HCT116 (cell line): Measurements from ENCODE around the gene FAM185A. TPM values are rescaled to one million over a fixed set of nuclear protein-coding genes. Genes with fewer than 3 reads are reported as not detected.

Experiments used
- ATAC-seq: fragments of 200-7000 bp; cut with Tn5 transposase; 2 replicates; pipeline ENCODE4 v1.9.1; 2020; ENCODE audit warnings: mild to moderate bottlenecking, moderate library complexity
- BruUV-seq: library from RNA; stranded (reverse); fragments of 400-500 nt; replicated peaks from 2 replicates; lab custom pipeline; 2021; lab: Mats Ljungman, UMichigan
- CTCF ChIA-PET: fragments of 300-600 bp; sonication (Branson Sonifier 250); formaldehyde crosslinking; loops from one replicate; lab custom pipeline; 2021; ENCODE audit warnings: antibody characterized with exemption; lab: Charles Lee
- POLR2A ChIA-PET: fragments of 300-600, 350-600 bp; sonication (Branson Sonifier 250); formaldehyde crosslinking; loops from one replicate; lab custom pipeline; 2021; ENCODE audit warnings: antibody characterized with exemption; lab: Charles Lee
- RAD21 ChIA-PET, 2 experiments: fragments of 300-600 bp; sonication (Branson Sonifier 250); formaldehyde crosslinking; loops; one replicate each; lab custom pipeline; 2023; ENCODE audit warnings: low total read pairs in 2 of 2; ENCODE audit not compliant: uncharacterized antibody in 2 of 2, unreplicated experiment in 2 of 2, low non-redundant PET in 1 of 2; lab: Charles Lee
- DNase-seq: peaks from one replicate; pipeline ENCODE4 v3.0.0-alpha.2; 2010; ENCODE audit warnings: low read depth, low spot score
- H2AFZ ChIP-seq: fragments of 200-600 bp; shearing (Covaris generic), sonication (generic); 2 replicates; pipeline ENCODE4 v1.6.1; 2017; ENCODE audit warnings: low read depth, mixed run types, mixed read lengths, antibody characterized with exemption, low read length; ENCODE audit not compliant: poor library complexity, severe bottlenecking
- H3K27ac ChIP-seq: 2 replicates; pipeline ENCODE4 v1.5.1; 2012; ENCODE audit warnings: low read depth, low read length
- H3K27me3 ChIP-seq: fragments of 200-600 bp; sonication (generic); 2 replicates; pipeline ENCODE4 v1.6.1; 2016; ENCODE audit warnings: mixed run types, low read length, mixed read lengths; ENCODE audit not compliant: insufficient read depth
- H3K36me3 ChIP-seq, 2 experiments: fragments of 200-500 bp in 1 of 2; fragments of 200-600 bp in 1 of 2; sonication (Bioruptor generic) in 1 of 2; sonication (generic) in 1 of 2; 2 replicates each; pipeline versions ENCODE4 v1.5.1 to v1.6.1; 2014 to 2016; ENCODE audit warnings: low read length in 2 of 2, inconsistent platforms in 1 of 2, mixed read lengths in 1 of 2, mixed run types in 1 of 2; ENCODE audit not compliant: insufficient read depth in 2 of 2, control insufficient read depth in 1 of 2
- H3K4me1 ChIP-seq, 2 experiments: fragments of 200-600 bp in 1 of 2; sonication (generic) in 1 of 2; 2 replicates each; pipeline versions ENCODE4 v1.5.1 to v1.6.1; 2012 to 2017; ENCODE audit warnings: low read length in 2 of 2, inconsistent platforms in 1 of 2, mild to moderate bottlenecking in 1 of 2, mixed read lengths in 1 of 2, mixed run types in 1 of 2, moderate library complexity in 1 of 2; ENCODE audit not compliant: insufficient read depth in 2 of 2, control insufficient read depth in 1 of 2
- H3K4me2 ChIP-seq: fragments of 200-600 bp; sonication (generic); 2 replicates; pipeline ENCODE4 v1.6.1; 2017; ENCODE audit warnings: mixed run types, low read length, mixed read lengths
- H3K4me3 ChIP-seq, 2 experiments: fragments of 200-600 bp in 1 of 2; sonication (generic) in 1 of 2; replicated peaks in 1 of 2; 2 replicates each; pipeline ENCODE4 v1.5.1; 2011 to 2016; ENCODE audit warnings: low read length in 2 of 2, control low read depth in 1 of 2, low read depth in 1 of 2, mild to moderate bottlenecking in 1 of 2, mixed read lengths in 1 of 2, mixed run types in 1 of 2
- H3K79me2 ChIP-seq: fragments of 200-600 bp; sonication (generic); 2 replicates; pipeline ENCODE4 v1.6.1; 2017; ENCODE audit warnings: mild to moderate bottlenecking, mixed run types, low read length, moderate library complexity, mixed read lengths; ENCODE audit not compliant: insufficient read depth
- H3K9ac ChIP-seq: fragments of 200-600 bp; sonication (generic); 2 replicates; pipeline ENCODE4 v1.6.1; 2016; ENCODE audit warnings: low read length, mixed read lengths
- H3K9me2 ChIP-seq: fragments of 200-600 bp; sonication (generic), shearing (Covaris generic); 2 replicates; pipeline ENCODE4 v1.6.1; 2017; ENCODE audit warnings: mixed run types, mild to moderate bottlenecking, moderate library complexity; ENCODE audit not compliant: insufficient read depth
- H3K9me3 ChIP-seq, 2 experiments: fragments of 200-500 bp in 1 of 2; fragments of 200-600 bp in 1 of 2; sonication (Bioruptor generic) in 1 of 2; sonication (generic) in 1 of 2; 2 replicates each; pipeline ENCODE4 v1.6.1; 2014 to 2017; ENCODE audit warnings: low read length in 2 of 2, mixed read lengths in 2 of 2, inconsistent platforms in 1 of 2, low read depth in 1 of 2, mild to moderate bottlenecking in 1 of 2, mixed run types in 1 of 2, moderate library complexity in 1 of 2; ENCODE audit not compliant: control insufficient read depth in 1 of 2, insufficient read depth in 1 of 2
- H4K20me1 ChIP-seq: fragments of 200-600 bp; sonication (generic), shearing (Covaris generic); 2 replicates; pipeline ENCODE4 v1.6.1; 2017; ENCODE audit warnings: mixed run types, mild to moderate bottlenecking, moderate library complexity; ENCODE audit not compliant: insufficient read depth
- CBX3 ChIP-seq: IDR thresholded peaks from 2 replicates; pipeline ENCODE4 v1.6.1; 2012; ENCODE audit warnings: low read depth
- CEBPB ChIP-seq: IDR thresholded peaks from 2 replicates; pipeline ENCODE4 v1.6.1; 2012; ENCODE audit warnings: low read depth
- EZH2 ChIP-seq: fragments of 200-600 bp; sonication (generic); IDR thresholded peaks from 2 replicates; pipeline ENCODE4 v1.6.1; 2017; ENCODE audit warnings: antibody characterized with exemption, mixed run types
- EZH2phosphoT487 ChIP-seq: fragments of 200-600 bp; IDR thresholded peaks from 2 replicates; pipeline ENCODE4 v1.6.1; 2018; ENCODE audit warnings: antibody characterized with exemption, borderline replicate concordance
- FOSL1 ChIP-seq: IDR thresholded peaks from 2 replicates; pipeline ENCODE4 v1.6.1; 2012; ENCODE audit warnings: low read depth
- JUND ChIP-seq: IDR thresholded peaks from 2 replicates; pipeline ENCODE4 v1.6.1; 2012
- POLR2A ChIP-seq: IDR thresholded peaks from 2 replicates; pipeline ENCODE4 v1.7.0; 2011; ENCODE audit warnings: borderline replicate concordance; ENCODE audit not compliant: insufficient read depth, insufficient read length; ENCODE audit errors: extremely low read depth
- POLR2AphosphoS5 ChIP-seq: IDR thresholded peaks from 2 replicates; pipeline ENCODE4 v1.6.1; 2011; ENCODE audit warnings: mild to moderate bottlenecking, low read depth, low read length, moderate library complexity
- SP1 ChIP-seq: IDR thresholded peaks from 2 replicates; pipeline ENCODE4 v1.6.1; 2012; ENCODE audit warnings: low read depth
- ZFX ChIP-seq: fragments of 450-650 bp; IDR thresholded peaks from 2 replicates; pipeline ENCODE4 v1.6.1; 2017
- ZNF274 ChIP-seq: fragments of 200-500 bp; sonication (Bioruptor generic); IDR thresholded peaks from 2 replicates; pipeline ENCODE4 v1.6.1; 2014; ENCODE audit warnings: mild to moderate bottlenecking, low read depth, low read length, inconsistent platforms
- intact Hi-C: fragments of 100-400 bp; cut with micrococcal nuclease; formaldehyde crosslinking; loops from 2 replicates; pipeline ENCODE4 v1.10.0; 2022
- total RNA-seq: library from RNA; stranded (reverse); gene quantifications from one replicate; pipeline ENCODE4 v1.2.1, GENCODE V29; 2021; ENCODE audit not compliant: unreplicated experiment
- TF ChIP-seq, protein P1 (sequence below), 3 experiments: fragments of 200-600 bp in 1 of 3; sonication (generic) in 1 of 3; IDR thresholded peaks in 2 of 3; conservative IDR thresholded peaks in 1 of 3; 2 replicates each; pipeline ENCODE4 v1.5.1; 2012 to 2017; ENCODE audit warnings: low read depth in 2 of 3, low read length in 2 of 3, antibody characterized with exemption in 1 of 3, borderline replicate concordance in 1 of 3, control low read depth in 1 of 3, mild to moderate bottlenecking in 1 of 3, mixed read lengths in 1 of 3, mixed run types in 1 of 3, moderate library complexity in 1 of 3; ENCODE audit not compliant: insufficient read depth in 1 of 3
- TF ChIP-seq, protein P2 (sequence below): IDR thresholded peaks from 2 replicates; pipeline ENCODE4 v1.6.1; 2012
- TF ChIP-seq, protein P3 (sequence below): IDR thresholded peaks from 2 replicates; pipeline ENCODE4 v1.6.1; 2011; ENCODE audit warnings: mild to moderate bottlenecking, low read length, moderate library complexity; ENCODE audit not compliant: insufficient replicate concordance; ENCODE audit errors: extremely low read depth

Gene FAM185A
- total RNA-seq, 1 experiment from 2014 or later: 8.0 TPM

DNA sequence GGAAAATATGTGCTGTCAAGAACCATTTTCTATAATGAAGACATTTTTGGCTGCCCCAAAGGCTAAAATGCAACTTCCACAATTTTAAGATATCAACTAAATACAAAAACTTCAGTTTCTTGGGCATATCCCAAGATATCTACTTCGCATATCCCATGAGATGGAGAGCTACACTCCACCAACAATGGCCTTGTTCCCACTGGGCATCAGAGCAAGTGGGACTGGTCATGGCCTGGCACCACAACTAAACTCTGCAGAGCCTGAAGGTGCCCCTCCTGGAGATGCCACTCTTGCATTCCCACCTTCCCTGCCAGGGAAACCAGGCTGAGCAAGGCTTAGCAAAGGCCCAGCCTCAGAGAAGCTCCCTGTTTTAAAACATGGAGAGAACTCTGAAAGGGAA, 88.2 kb downstream of the FAM185A start:
- no peak overlapping the region for H2AFZ ChIP-seq
- H4K20me1 ChIP-seq: no peaks in the 10 kb centered on the region
- intact Hi-C loops: no loop called here
- no peak overlapping the region for H3K4me3 ChIP-seq
- no peaks in the 10 kb centered on the region for H3K36me3 ChIP-seq
- RAD21 ChIA-PET: no interaction called here
- ATAC-seq: no peak
- CTCF ChIA-PET: no interaction called here
- TF ChIP-seq, protein P1, sequence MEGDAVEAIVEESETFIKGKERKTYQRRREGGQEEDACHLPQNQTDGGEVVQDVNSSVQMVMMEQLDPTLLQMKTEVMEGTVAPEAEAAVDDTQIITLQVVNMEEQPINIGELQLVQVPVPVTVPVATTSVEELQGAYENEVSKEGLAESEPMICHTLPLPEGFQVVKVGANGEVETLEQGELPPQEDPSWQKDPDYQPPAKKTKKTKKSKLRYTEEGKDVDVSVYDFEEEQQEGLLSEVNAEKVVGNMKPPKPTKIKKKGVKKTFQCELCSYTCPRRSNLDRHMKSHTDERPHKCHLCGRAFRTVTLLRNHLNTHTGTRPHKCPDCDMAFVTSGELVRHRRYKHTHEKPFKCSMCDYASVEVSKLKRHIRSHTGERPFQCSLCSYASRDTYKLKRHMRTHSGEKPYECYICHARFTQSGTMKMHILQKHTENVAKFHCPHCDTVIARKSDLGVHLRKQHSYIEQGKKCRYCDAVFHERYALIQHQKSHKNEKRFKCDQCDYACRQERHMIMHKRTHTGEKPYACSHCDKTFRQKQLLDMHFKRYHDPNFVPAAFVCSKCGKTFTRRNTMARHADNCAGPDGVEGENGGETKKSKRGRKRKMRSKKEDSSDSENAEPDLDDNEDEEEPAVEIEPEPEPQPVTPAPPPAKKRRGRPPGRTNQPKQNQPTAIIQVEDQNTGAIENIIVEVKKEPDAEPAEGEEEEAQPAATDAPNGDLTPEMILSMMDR (IDR thresholded peaks at IDR 0.05 in 2 of 3, conservative IDR thresholded peaks at IDR 0.05 in 1 of 3; ENCODE audit: borderline replicate concordance in 1 of 3, insufficient read depth in 1 of 3, low read depth in 2 of 3, low read length in 2 of 3): no peak
- H3K4me1 ChIP-seq: peaks cover 9 to 28% of the 10 kb centered on the region in 2 experiments
- H3K9ac ChIP-seq: no peak overlapping the region
- peak overlapping the region; percentile 60 for H3K4me2 ChIP-seq
- no peak for DNase-seq
- POLR2A ChIA-PET: no interaction called here
- no TSS peak for BruUV-seq
- H3K27me3 ChIP-seq: no peaks in the 10 kb centered on the region
- H3K9me3 ChIP-seq: no peaks in the 10 kb centered on the region
- no peaks in the 10 kb centered on the region for H3K79me2 ChIP-seq
- H3K9me2 ChIP-seq: no peaks in the 10 kb centered on the region
- no peak overlapping the region for H3K27ac ChIP-seq

DNA sequence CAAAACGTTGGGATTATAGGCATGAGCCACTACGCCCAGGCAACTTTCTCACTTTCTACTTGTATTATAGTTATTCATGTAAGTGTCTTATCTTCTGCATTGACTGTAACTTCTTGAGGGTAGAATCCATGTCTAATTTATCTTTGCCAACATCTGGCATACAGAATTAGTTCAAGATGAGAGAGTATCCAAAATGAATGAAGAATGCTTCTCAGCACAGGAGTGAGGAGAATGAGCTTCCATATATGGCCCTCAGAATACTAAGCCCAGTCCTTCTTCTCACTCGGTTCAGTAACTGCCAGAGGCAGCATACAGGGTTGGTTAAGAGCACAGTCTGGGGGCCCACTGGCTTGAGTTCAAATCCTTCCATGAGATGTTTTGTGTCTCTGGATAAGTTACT, 89.0 kb downstream of the FAM185A start:
- peaks cover 9 to 28% of the 10 kb centered on the region in 2 experiments for H3K4me1 ChIP-seq
- H3K27me3 ChIP-seq: no peaks in the 10 kb centered on the region
- no peak overlapping the region for H3K27ac ChIP-seq
- H3K9me3 ChIP-seq: no peaks in the 10 kb centered on the region
- no peak overlapping the region for H3K9ac ChIP-seq
- no peak for DNase-seq
- H3K36me3 ChIP-seq: no peaks in the 10 kb centered on the region
- H3K9me2 ChIP-seq: peaks cover 3% of the 10 kb centered on the region; the same call in 1 of the 2 replicates
- intact Hi-C loops: no loop called here
- no peak overlapping the region for H2AFZ ChIP-seq
- ChIA-PET CTCF (no interaction called here), RAD21 (no interaction called here), POLR2A (no interaction called here)
- no peak overlapping the region for H3K4me2 ChIP-seq
- no peak for ATAC-seq
- TF ChIP-seq, protein P2, sequence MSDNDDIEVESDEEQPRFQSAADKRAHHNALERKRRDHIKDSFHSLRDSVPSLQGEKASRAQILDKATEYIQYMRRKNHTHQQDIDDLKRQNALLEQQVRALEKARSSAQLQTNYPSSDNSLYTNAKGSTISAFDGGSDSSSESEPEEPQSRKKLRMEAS: no peak
- no peak for TF ChIP-seq ZNF274
- TF ChIP-seq EZH2: no peak
- no peak for TF ChIP-seq EZH2phosphoT487
- no peak for TF ChIP-seq FOSL1
- no peak for TF ChIP-seq JUND
- TF ChIP-seq ZFX: no peak
- TF ChIP-seq POLR2A: no peak
- TF ChIP-seq POLR2AphosphoS5: no peak
- no peak for TF ChIP-seq CBX3
- TF ChIP-seq, protein P3, sequence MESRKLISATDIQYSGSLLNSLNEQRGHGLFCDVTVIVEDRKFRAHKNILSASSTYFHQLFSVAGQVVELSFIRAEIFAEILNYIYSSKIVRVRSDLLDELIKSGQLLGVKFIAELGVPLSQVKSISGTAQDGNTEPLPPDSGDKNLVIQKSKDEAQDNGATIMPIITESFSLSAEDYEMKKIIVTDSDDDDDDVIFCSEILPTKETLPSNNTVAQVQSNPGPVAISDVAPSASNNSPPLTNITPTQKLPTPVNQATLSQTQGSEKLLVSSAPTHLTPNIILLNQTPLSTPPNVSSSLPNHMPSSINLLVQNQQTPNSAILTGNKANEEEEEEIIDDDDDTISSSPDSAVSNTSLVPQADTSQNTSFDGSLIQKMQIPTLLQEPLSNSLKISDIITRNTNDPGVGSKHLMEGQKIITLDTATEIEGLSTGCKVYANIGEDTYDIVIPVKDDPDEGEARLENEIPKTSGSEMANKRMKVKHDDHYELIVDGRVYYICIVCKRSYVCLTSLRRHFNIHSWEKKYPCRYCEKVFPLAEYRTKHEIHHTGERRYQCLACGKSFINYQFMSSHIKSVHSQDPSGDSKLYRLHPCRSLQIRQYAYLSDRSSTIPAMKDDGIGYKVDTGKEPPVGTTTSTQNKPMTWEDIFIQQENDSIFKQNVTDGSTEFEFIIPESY: no peak
- no peak for TF ChIP-seq CEBPB
- no peak for TF ChIP-seq SP1
- H4K20me1 ChIP-seq: no peaks in the 10 kb centered on the region
- H3K79me2 ChIP-seq: no peaks in the 10 kb centered on the region
- BruUV-seq: no TSS peak
- H3K4me3 ChIP-seq: no peak overlapping the region
